GM04504 (cell line): ENCODE measurements around the gene NUP210L.

Experiments
- DNase-seq: peaks from one replicate; pipeline ENCODE4 v3.0.0-alpha.2; 2012; ENCODE audit warnings: low read depth

The NUP210L gene

GRCh38 chr1:153944005-153944826, 210.7 kb downstream of the NUP210L start:
- DNase-seq, result no peak

DNA sequence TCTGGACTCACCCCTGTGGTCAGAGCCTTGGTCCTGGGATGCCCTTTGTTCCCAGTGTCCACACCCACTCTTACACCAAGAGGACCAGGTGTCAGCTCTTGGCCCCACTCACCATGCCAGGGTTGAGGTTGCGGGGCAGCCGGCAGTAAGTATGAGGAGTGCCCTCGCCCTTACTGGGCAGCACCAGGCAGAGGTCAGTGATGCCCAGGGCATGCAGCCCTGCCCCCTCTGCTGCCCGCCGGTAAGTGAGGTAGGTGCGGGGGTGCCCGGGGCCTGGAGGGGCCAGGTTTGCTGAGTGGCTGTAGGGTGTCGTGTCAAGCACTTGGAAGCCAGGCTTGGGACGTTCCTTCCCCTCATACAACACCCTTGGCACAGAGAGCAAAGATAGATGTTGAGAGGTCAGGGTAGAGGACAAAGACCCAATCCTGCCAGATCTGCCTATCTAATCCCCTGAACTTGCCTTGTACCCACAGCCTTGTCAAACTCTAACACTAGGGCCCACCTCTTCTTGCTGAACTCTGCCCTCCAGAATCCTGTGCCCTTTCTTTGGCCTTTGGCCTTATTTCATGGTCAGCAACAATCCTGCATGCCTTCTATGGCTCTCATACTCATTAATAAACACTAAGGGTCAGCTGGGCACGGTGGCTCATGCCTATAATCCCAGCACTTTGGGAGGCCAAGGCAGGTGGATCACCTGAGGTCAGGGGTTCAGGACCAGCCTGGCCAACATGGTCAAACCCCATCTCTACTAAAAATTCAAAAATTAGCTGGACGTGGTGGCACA, 211.9 kb downstream of the NUP210L start:
- no peak for DNase-seq
